Measurements from ENCODE around the gene FHL1.
"Not testable (repeated sequence)": the region's sequence is repeated elsewhere in the genome, so short reads cannot be mapped to it uniquely, and the experiment has no call there.

FHL1 gene

GRCh38 chrX:136237074-136237473, 89.7 kb downstream of the FHL1 start:
- H3K4me1 ChIP-seq (ENCODE audit: control insufficient read depth, low read depth, low read length): no peaks in the 10 kb centered on the region
- H3K9me3 ChIP-seq (ENCODE audit: control insufficient read depth, low read depth, low read length): peaks cover 6% of the 10 kb centered on the region
- H3K4me3 ChIP-seq (ENCODE audit: low read length): no peak overlapping the region
- no peak overlapping the region for H3K27ac ChIP-seq (ENCODE audit: low read length)
- H3K36me3 ChIP-seq (ENCODE audit: control insufficient read depth, low read depth, low read length): peaks cover 31% of the 10 kb centered on the region
- H3K9ac ChIP-seq (ENCODE audit: low read length): no peak overlapping the region
- H3K27me3 ChIP-seq (ENCODE audit: control insufficient read depth, insufficient read depth, low read length): no peaks in the 10 kb centered on the region

DNA sequence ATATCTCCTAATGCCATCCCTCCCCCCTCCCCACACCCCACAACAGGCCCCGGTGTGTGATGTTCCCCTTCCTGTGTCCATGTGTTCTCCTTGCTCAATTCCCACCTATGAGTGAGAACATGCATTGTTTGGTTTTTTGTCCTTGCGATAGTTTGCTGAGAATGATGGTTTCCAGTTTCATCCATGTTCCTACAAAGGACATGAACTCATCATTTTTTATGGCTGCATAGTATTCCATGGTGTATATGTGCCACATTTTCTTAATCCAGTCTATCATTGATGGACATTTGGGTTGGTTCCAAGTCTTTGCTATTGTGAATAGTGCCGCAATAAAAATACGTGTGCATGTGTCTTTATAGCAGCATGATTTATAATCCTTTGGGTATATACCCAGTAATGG, 90.5 kb downstream of the FHL1 start:
- not testable (repeated sequence) for H3K9me3 ChIP-seq (ENCODE audit: control insufficient read depth, low read depth, low read length); H3K4me3 ChIP-seq (ENCODE audit: low read length); H3K27me3 ChIP-seq (ENCODE audit: control insufficient read depth, insufficient read depth, low read length); H3K9ac ChIP-seq (ENCODE audit: low read length); H3K4me1 ChIP-seq (ENCODE audit: control insufficient read depth, low read depth, low read length); H3K27ac ChIP-seq (ENCODE audit: low read length)
- peaks cover 30% of the 10 kb centered on the region for H3K36me3 ChIP-seq (ENCODE audit: control insufficient read depth, low read depth, low read length)

- peaks cover 20% of the 10 kb centered on the region for H3K36me3 ChIP-seq (ENCODE audit: control insufficient read depth, low read depth, low read length)
- H3K4me3 ChIP-seq (ENCODE audit: low read length): no peak overlapping the region
- no peak overlapping the region for H3K27ac ChIP-seq (ENCODE audit: low read length)
- no peaks in the 10 kb centered on the region for H3K27me3 ChIP-seq (ENCODE audit: control insufficient read depth, insufficient read depth, low read length)
- H3K4me1 ChIP-seq (ENCODE audit: control insufficient read depth, low read depth, low read length): no peaks in the 10 kb centered on the region
- H3K9me3 ChIP-seq (ENCODE audit: control insufficient read depth, low read depth, low read length): peaks cover 16% of the 10 kb centered on the region
- H3K9ac ChIP-seq (ENCODE audit: low read length): no peak overlapping the region
These were observed 98.9 kb downstream of the FHL1 start for GRCh38 chrX:136246201-136246600.

DNA sequence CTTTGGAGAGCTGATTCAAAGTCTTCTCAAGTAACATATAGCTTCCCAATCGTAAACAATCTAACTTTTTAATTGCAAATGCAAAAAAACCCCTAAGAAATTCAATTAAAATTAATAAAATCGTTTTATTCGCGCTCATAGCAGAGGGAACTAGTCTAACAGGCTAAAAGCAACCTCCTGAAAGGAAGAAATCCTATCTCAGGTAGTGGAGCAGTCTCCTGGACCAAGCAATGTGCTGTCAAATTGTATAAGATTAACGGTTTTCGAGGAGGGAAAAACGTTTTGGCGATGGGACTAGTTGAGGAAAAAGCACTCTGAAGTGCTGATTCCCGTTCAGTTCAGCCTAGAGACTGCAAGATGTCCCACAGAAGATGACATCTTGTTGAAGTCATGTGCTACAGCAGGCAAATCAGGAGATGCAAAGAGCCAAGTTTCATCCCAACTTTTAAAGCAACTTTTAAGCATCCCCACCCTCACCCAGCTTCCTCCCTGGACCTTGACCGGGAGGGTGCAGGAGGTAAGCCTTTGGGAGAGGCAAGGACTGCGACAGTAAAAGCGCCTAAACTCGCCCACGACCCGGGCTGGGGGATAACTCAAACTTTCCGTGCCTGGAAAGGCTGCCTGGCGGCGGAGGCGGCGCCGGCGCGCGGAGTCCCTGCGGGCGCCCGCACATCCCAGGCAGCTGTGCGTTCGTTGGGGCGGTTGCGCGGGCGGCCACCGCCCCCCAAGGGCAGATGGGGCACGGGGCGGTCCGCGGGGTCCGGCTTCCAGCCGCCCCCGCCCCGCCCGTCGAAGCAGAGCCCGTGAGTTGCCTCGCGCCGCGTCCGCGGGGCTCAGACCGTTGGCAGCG, 103.1 kb downstream of the FHL1 start:
- H3K36me3 ChIP-seq (ENCODE audit: control insufficient read depth, low read depth, low read length): no peaks in the 10 kb centered on the region
- no peak overlapping the region for H3K27ac ChIP-seq (ENCODE audit: low read length)
- H3K27me3 ChIP-seq (ENCODE audit: control insufficient read depth, insufficient read depth, low read length): no peaks in the 10 kb centered on the region
- H3K4me1 ChIP-seq (ENCODE audit: control insufficient read depth, low read depth, low read length): no peaks in the 10 kb centered on the region
- H3K4me3 ChIP-seq (ENCODE audit: low read length): peak overlapping the region; percentile 73
- H3K9ac ChIP-seq (ENCODE audit: low read length): peak overlapping the region; percentile 54
- H3K9me3 ChIP-seq (ENCODE audit: control insufficient read depth, low read depth, low read length): peaks cover 4% of the 10 kb centered on the region

DNA sequence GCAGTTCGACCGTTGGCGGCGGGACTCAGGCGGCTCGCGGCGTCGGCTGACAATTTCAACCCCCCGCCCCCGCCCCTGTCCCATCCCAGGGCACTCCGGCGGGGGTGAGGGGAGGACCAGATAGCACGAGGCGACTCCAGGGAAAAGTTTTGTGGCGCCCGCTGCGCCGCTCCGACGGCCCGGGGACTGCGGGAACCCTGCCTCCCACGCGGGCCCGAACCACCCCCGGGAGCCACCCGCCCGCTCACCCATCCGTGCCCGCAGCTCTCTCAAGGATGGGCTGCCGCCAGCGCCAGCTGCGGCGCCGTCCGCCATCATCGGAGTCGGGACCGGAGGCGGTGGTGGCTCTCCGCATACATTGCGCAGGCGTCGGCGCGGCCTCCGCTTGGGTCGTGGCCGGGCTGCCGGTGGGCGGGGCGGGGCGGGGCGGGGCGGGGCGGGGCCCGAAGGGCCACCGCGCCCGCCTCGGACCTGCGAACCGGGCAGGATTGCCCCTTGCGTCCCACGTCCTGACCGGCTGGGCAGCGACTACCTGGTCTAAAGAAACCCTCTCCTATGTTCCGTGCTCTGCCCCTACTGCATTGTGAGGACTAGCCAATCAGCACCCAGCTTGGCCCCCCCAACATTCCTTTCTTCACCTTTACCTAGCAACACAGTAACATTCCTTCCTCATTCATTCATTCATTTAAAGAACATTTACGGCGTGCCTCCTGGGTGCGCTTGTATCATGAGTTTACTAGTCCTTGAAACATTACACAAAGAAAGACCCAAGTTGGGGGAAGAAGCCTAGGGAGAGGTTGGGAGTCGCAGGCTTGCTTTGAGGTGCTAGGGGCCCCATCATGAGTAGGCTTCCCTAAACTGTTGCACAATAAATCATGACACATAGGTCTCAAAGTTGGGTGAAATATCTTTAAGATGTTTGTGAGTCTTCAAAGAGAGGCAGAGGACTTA, 104.0 kb downstream of the FHL1 start, which contains the start of gene MAP7D3:
Gene MAP7D3 (minus strand): TSS at position 360 of the 951 bp plus-strand sequence. CDS start 42 bp downstream, at position 318.
- H3K27ac ChIP-seq (ENCODE audit: low read length): no peak within 1 kb of the TSS
- peak within 1 kb of the TSS; percentile 54 for H3K9ac ChIP-seq (ENCODE audit: low read length)

GRCh38 chrX:136255541-136255940, 108.2 kb downstream of the FHL1 start:
- Histone ChIP-seq H3K9ac (ENCODE audit: low read length) (no peak overlapping the region), H3K27me3 (ENCODE audit: control insufficient read depth, insufficient read depth, low read length) (no peaks in the 10 kb centered on the region), H3K36me3 (ENCODE audit: control insufficient read depth, low read depth, low read length) (no peaks in the 10 kb centered on the region), H3K4me1 (ENCODE audit: control insufficient read depth, low read depth, low read length) (no peaks in the 10 kb centered on the region), H3K4me3 (ENCODE audit: low read length) (no peak overlapping the region), H3K27ac (ENCODE audit: low read length) (no peak overlapping the region), H3K9me3 (ENCODE audit: control insufficient read depth, low read depth, low read length) (peaks cover 4% of the 10 kb centered on the region)

More for the DNA sequence above, 104.0 kb downstream of the FHL1 start, which contains the start of gene MAP7D3:
- Histone ChIP-seq H3K4me1 (ENCODE audit: control insufficient read depth, low read depth, low read length) (no peaks in the 10 kb centered on the region), H3K27me3 (ENCODE audit: control insufficient read depth, insufficient read depth, low read length) (no peaks in the 10 kb centered on the region), H3K36me3 (ENCODE audit: control insufficient read depth, low read depth, low read length) (no peaks in the 10 kb centered on the region), H3K9me3 (ENCODE audit: control insufficient read depth, low read depth, low read length) (peaks cover 4% of the 10 kb centered on the region), H3K4me3 (ENCODE audit: low read length) (peak within 1 kb of the TSS; percentile 73)

- no peak overlapping the region for H3K27ac ChIP-seq (ENCODE audit: low read length)
- no peak overlapping the region for H3K4me3 ChIP-seq (ENCODE audit: low read length)
- H3K9me3 ChIP-seq (ENCODE audit: control insufficient read depth, low read depth, low read length): peaks cover 4% of the 10 kb centered on the region
- no peak overlapping the region for H3K9ac ChIP-seq (ENCODE audit: low read length)
- no peaks in the 10 kb centered on the region for H3K4me1 ChIP-seq (ENCODE audit: control insufficient read depth, low read depth, low read length)
- H3K27me3 ChIP-seq (ENCODE audit: control insufficient read depth, insufficient read depth, low read length): no peaks in the 10 kb centered on the region
- no peaks in the 10 kb centered on the region for H3K36me3 ChIP-seq (ENCODE audit: control insufficient read depth, low read depth, low read length)
These were observed 108.7 kb downstream of the FHL1 start for GRCh38 chrX:136256026-136256425.

DNA sequence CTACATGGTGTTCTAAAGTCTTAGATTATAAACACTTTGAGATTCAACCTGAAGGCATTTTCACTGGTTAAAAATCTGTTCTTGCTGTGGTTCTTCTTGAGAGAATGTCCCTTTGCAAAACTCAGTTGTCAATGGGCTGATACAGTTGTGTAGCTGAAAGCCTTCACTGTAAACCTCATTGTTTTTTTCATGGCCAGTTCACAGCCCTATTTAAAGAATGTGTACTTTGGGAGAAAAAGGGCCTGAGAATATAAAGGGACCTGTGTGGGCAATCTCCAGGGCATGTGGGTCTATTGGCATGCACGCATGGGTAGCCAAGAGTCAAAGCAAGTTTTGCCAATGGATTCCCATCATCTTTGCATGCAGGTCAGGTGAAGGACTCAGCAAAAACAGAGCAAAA, 111.6 kb downstream of the FHL1 start:
- Histone ChIP-seq H3K27ac (ENCODE audit: low read length) (no peak overlapping the region), H3K27me3 (ENCODE audit: control insufficient read depth, insufficient read depth, low read length) (no peaks in the 10 kb centered on the region), H3K9me3 (ENCODE audit: control insufficient read depth, low read depth, low read length) (peaks cover 8% of the 10 kb centered on the region), H3K9ac (ENCODE audit: low read length) (no peak overlapping the region), H3K4me3 (ENCODE audit: low read length) (no peak overlapping the region), H3K36me3 (ENCODE audit: control insufficient read depth, low read depth, low read length) (no peaks in the 10 kb centered on the region), H3K4me1 (ENCODE audit: control insufficient read depth, low read depth, low read length) (no peaks in the 10 kb centered on the region)

- Histone ChIP-seq H3K36me3 (ENCODE audit: control insufficient read depth, low read depth, low read length) (no peaks in the 10 kb centered on the region), H3K27me3 (ENCODE audit: control insufficient read depth, insufficient read depth, low read length) (no peaks in the 10 kb centered on the region), H3K9ac (ENCODE audit: low read length) (no peak overlapping the region), H3K4me1 (ENCODE audit: control insufficient read depth, low read depth, low read length) (no peaks in the 10 kb centered on the region), H3K9me3 (ENCODE audit: control insufficient read depth, low read depth, low read length) (peaks cover 8% of the 10 kb centered on the region), H3K27ac (ENCODE audit: low read length) (no peak overlapping the region), H3K4me3 (ENCODE audit: low read length) (no peak overlapping the region)
These were observed 112.2 kb downstream of the FHL1 start for GRCh38 chrX:136259543-136259942.

GRCh38 chrX:136260776-136261175, 113.4 kb downstream of the FHL1 start:
- Histone ChIP-seq H3K9me3 (ENCODE audit: control insufficient read depth, low read depth, low read length) (peaks cover 8% of the 10 kb centered on the region), H3K9ac (ENCODE audit: low read length) (no peak overlapping the region), H3K27me3 (ENCODE audit: control insufficient read depth, insufficient read depth, low read length) (no peaks in the 10 kb centered on the region), H3K36me3 (ENCODE audit: control insufficient read depth, low read depth, low read length) (no peaks in the 10 kb centered on the region), H3K27ac (ENCODE audit: low read length) (no peak overlapping the region), H3K4me1 (ENCODE audit: control insufficient read depth, low read depth, low read length) (no peaks in the 10 kb centered on the region), H3K4me3 (ENCODE audit: low read length) (no peak overlapping the region)

Data from iPS-18a (cell line).